Fibroblast of skin of right biceps (primary cell): ENCODE data around the gene ADIPOR2.

Experiments
- DNase-seq: peaks from one replicate; pipeline ENCODE4 v3.0.0-alpha.2; 2013

Gene ADIPOR2

DNA sequence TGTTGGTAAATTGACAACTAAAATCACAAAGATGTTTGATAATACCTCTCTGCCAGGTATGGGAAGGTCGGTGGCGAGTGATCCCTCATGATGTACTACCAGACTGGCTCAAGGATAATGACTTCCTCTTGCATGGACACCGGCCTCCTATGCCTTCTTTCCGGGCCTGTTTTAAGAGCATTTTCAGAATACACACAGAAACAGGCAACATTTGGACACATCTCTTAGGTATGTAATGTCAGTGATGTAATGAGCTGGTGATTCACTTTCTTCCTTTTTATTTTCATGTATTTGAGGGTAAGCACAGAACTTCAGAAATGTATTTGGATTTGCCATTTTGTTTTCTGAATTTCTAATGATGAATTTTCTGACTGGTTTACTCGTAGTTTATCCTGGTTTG lies 86.9 kb downstream of the ADIPOR2 start:
- DNase-seq: peak; percentile 81

DNA sequence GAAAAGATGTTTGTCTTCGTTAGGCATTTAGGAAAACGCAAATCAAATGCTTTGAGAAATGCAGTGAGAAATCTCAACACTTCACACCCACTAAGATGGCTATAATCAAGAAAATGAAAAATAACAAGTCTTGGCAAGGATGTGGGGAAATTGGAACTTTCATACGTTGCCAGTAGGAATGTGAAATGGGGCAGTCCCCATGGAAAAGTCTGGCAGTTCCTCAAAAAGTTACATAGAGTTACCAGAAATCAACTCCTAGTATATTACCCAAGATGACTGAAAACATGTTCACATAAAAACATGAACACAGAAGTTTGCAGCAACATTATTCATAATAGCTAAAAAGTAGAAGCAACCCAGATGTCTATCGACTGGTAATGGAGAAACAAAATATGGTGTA lies 88.0 kb downstream of the ADIPOR2 start:
- DNase-seq: no peak

- peak; percentile 50 for DNase-seq
These were observed 88.9 kb downstream of the ADIPOR2 start for GRCh38 chr12:1779783-1780182.

- DNase-seq: peak; percentile 15
These were observed 90.9 kb downstream of the ADIPOR2 start for GRCh38 chr12:1781772-1782171.

DNA sequence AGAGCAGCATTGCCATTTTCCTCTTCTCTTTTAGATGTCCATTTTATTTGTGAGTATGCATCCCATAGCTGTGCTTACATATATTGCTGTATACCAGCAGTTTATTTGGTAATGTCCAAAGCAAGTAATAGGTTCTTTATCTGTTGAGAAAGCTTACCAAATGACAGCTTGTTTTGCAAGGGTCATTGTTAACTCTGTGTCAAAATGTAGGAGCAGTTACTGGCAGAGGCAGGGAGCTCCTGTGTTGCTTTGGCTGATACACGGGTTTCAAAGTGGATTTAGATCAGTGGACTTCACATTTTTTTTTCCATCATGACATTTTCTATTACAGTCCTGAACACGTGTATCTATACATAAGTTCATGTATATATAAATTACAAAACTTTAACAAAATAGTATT lies 91.3 kb downstream of the ADIPOR2 start:
- DNase-seq: no peak

- no peak for DNase-seq
These were observed 96.8 kb downstream of the ADIPOR2 start for GRCh38 chr12:1787714-1788113.

DNA sequence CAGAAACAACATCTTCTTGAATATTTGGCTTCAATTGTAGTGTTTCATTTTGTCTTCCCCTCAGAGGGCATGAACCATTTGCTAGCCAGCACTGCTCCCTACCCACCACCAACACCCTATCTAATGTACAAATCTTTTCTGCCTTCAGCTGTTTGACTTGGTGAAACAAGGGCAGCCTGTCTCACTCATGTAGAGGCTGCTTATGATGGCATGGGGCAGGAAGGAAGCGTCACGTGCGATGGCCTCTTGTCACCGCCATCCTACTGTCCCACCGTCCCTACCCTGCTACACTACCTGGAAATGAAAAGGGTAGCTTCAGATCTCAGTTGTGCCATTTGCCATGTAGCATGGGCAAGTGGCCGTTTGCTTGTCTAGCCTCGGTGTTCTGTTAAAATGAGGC lies 99.6 kb downstream of the ADIPOR2 start:
- no peak for DNase-seq

DNA sequence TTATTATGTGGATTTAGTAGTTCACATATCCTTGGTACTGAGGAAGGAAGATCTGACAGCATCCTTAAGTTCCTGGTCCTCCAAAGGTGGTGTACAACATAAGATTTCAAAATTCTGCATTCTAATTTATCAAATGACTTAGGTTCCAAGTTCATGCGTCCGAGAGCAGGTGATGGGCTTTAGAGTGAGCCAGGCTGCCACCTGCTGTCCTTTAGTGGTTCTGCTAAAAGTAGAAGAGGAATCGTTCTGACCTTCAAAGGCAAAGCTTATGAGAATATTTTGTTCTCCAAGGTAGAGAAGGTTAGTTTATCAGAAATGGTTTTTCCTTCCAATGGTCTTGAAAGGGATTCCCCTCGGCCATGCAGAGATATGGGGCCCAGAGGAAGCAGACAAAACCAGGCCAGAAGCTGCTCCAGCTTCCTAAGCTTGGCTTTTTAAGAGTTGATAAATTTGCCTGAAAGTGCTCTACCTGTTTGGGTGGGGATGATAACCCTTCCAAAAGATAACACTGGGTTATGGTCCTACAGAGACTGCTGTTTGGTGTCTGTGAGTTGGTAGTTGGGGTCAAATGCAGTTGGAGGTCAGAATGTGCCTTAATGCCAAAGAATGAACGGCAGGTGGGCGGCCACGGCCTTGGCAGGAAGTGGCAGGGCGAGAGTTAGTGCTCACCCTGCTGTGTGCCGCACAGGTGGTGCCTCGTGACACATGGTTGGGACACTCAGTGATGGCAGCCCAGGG lies 100.4 kb downstream of the ADIPOR2 start:
- peak; percentile 59 for DNase-seq

DNA sequence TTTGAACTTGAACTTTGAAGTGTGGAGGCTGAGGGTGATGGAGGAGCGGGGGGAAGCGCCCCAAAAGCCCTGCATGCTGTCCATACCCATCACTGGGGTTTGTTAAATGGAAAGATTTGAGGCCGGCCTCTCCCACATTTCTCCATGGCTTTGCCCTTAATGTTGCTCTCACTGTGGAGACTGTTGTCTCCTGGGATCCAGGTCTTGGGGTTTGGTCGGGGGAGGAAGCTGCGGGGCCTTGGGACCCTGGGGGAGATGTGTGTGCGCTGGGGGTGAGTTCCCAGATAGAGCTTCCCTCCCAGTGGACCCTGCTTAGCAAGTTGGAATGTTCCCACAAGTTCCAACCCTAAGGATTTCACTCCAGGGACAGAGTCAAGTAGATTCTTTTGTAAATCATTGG lies 101.5 kb downstream of the ADIPOR2 start:
- no peak for DNase-seq

DNA sequence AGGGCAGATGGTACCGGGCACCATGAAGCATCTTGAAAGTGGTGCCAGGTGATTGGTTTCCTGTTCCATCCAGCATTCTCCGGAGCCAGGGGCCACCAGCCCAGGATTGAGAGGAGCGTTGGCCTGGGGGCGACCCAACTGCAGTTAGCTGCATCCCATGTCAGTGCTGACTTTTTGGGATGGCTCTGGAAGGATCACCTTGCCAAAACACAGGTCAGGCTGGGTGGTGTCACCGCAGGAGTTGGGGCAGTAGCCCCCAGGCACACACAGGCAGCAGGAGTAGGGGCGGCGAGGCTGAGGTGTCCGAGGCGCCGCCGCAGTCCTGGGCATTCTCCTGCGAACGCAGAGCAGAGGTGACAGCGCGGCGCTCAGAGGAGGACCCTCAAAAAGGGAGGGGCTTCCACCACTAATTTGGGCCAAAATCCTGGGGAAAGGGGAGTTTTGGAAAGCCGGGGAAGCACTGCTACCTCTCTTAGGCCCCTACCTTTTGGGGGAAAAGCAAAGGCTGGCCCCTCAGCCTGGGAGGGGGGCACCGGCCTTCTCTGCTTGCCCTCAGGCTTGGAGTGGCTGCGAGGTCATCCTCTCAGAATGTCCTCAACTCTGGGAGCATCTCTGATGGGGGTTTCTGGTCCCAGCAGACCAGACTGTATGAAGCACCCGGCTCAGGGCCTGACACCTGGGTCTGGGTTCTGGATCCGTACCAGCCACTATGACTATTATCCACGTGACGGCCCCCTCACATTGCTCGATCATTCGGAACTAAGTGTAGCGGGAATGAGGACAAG lies 102.7 kb downstream of the ADIPOR2 start:
- DNase-seq: no peak

- DNase-seq: no peak
These were observed 103.7 kb downstream of the ADIPOR2 start for GRCh38 chr12:1794440-1795090.

DNA sequence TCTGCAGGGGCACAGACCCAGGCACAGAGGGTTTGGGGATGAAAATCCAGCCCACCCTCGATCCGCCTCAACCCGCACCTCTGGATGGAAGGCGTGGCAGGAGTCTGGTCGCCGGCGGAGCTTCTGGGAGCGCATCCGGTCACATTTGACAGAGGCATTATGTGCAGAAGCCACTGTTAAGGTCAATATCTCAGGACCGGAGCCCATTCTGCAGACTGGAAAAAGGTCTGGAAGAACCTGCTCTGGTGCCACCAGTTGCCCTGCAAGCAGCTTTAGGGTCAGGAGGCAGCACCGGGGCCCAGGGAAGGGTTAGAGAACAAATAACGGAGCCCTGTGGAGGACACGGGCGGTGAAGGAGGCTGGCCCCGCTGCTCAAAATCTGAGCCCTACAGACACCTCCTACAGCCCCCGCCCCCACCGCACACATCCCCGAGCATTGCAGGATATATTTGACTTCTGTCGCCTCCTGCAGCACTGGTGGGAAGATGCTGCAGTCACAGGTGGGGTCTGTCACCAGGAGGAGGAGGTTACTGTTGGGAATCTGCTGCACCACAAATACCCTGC lies 104.4 kb downstream of the ADIPOR2 start:
- DNase-seq: no peak

- peak; percentile 91 for DNase-seq
These were observed 105.1 kb downstream of the ADIPOR2 start for GRCh38 chr12:1795785-1796514.

DNA sequence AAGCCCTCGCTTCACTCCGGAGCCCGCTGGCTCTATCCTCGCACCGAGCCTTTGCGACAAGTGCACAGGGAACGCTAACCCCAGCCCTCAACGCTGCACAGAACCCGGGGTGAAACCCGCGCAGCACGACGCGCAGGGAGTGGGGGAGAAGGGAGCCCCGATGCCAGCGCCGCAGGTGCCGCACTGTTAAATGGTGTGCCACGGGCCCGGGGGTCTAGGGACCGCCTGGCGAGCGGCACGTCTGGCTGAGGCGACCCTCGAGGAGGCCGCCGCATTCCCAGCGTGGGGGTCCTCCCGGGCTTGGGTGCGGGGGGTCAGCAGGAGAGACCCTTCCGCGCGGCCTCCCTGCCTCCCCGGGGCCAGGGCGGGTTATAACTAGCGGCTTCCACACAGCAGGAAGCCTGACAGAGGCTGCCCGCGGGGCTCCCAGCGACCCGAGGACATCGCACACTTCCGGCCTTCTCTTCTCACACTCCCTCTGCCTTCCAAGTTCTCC lies 105.7 kb downstream of the ADIPOR2 start:
- DNase-seq: peak; percentile 22

GRCh38 chr12:1797011-1797901 lies 106.4 kb downstream of the ADIPOR2 start:
- peak; percentile 19 for DNase-seq

DNA sequence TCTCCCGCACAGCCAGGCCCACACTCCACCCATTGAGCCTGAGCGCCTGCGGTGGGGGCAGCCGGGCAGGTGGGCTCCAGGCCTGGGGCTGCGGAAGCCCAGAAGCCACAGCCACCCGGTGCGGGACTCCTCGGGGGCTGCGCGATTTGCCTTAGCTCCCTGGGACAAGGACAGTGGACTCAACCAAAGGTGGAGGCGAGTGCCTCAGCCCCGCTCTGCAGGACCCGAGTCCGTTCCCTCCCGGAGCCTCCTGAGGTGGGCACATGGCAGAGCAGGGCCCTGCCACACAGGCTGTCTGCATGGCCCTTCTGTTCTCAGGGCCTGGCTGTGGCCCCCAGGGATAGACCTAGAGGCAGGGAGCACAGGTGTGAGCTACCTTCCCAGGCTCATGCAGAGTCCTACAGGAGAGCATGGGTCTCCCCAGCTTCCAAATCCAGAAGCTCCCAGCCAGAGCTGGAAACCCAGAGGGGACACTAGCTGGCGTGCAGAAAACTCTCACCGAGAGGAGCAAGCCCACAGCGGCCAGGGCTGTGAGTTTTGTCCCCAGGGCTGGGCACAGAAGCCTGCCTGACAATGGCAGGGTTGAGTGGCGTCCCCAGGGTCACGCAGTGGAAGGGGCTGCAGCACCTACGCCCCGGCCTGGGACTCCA lies 107.2 kb downstream of the ADIPOR2 start:
- DNase-seq: no peak

GRCh38 chr12:1798641-1799020 lies 107.8 kb downstream of the ADIPOR2 start:
- DNase-seq: no peak

GRCh38 chr12:1799051-1799881 lies 108.4 kb downstream of the ADIPOR2 start:
- no peak for DNase-seq

DNA sequence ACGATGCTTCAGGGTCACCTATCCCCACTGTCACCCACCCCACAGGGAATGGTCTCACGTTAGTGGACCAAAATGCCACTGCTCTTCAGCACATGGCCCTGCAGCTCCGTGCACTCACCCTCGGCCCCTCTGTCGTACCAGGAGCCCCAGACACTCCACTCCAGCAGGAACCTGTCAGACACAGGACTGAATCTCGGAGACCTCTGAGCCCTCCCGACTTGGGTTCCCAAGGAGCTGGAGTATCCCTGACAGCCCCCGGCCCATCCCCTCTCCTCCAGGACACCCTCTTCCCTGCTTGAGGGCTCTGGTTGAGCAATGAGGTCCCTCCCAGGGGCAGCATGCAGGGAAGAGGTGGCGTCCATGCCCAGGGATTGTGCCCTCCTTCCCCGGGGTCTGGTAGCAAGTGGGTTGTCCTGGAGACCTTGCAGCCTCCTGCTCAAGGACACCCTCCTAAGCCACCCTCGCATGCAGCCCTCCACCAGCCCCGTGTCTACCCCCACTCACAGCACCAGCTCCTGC lies 109.1 kb downstream of the ADIPOR2 start:
- DNase-seq: no peak
